OCI-LY7 (cell line): ENCODE data around the gene KDM8.

Source experiments
- EZH2phosphoT487 ChIP-seq: fragments of 200-600 bp; sonication (generic); IDR thresholded peaks from 2 replicates; pipeline ENCODE4 v1.6.1; 2018; ENCODE audit warnings: low read depth, borderline replicate concordance, mild to moderate bottlenecking, mixed run types, antibody characterized with exemption, low read length, moderate library complexity, mixed read lengths
- TF ChIP-seq, protein P1 (sequence below): fragments of 200-600 bp; sonication (generic); conservative IDR thresholded peaks from 2 replicates; pipeline ENCODE4 v1.5.1; 2014; ENCODE audit warnings: mild to moderate bottlenecking, antibody characterized with exemption, low read length, moderate library complexity, mixed read lengths

DNA sequence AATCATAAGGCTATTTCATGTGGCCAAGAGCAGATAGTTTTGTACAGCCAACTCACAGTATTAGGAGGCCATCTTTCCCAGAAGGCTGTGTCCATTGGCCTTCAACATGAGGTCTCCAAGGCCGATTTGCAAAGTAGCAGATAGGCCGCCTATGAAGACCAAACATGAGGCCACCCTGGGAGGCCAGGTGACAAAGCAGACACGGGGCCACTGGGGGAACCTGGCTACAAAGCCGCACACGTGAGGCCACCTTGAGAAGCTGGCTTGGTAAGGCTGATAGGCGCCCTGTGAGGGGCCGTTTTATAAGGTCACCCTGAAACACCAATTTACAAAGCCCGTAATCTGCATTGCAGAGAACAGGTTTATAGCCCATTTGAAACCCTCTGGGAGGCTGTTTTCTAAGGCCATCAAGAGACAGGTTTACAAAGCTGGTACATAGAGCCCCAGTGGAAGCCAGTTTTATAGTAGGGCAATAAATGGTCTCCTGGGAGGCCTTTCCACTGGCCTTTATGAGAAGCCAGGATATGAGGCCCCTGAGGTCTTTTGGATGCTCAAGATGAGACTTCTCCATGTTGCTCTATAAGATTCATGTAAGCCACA, 4.9 kb downstream of the KDM8 start:
- TF ChIP-seq, protein P1, sequence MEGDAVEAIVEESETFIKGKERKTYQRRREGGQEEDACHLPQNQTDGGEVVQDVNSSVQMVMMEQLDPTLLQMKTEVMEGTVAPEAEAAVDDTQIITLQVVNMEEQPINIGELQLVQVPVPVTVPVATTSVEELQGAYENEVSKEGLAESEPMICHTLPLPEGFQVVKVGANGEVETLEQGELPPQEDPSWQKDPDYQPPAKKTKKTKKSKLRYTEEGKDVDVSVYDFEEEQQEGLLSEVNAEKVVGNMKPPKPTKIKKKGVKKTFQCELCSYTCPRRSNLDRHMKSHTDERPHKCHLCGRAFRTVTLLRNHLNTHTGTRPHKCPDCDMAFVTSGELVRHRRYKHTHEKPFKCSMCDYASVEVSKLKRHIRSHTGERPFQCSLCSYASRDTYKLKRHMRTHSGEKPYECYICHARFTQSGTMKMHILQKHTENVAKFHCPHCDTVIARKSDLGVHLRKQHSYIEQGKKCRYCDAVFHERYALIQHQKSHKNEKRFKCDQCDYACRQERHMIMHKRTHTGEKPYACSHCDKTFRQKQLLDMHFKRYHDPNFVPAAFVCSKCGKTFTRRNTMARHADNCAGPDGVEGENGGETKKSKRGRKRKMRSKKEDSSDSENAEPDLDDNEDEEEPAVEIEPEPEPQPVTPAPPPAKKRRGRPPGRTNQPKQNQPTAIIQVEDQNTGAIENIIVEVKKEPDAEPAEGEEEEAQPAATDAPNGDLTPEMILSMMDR, result no peak
- no peak for TF ChIP-seq EZH2phosphoT487
